ENCODE measurements around the gene MEGF6. TPM values are rescaled to one million over a fixed set of nuclear protein-coding genes. Genes with fewer than 3 reads are reported as not detected.

Gene MEGF6
- total and polyA plus RNA-seq, 2 donors (not counting 3 experiments of a cell fraction or from before 2014, with no cell fraction given), result 22.5 to 63.7 TPM

- H3K9me3 ChIP-seq (replicated peaks; ENCODE audit: control insufficient read depth, insufficient read depth, low read length), result no peaks in the 10 kb centered on the region
- H4K20me1 ChIP-seq (replicated peaks; ENCODE audit: control insufficient read depth, extremely low read depth, insufficient read depth, low read length), result no peaks in the 10 kb centered on the region
- no peaks in the 10 kb centered on the region for H3K79me2 ChIP-seq (ENCODE audit: control insufficient read depth, insufficient read depth, low read length)
- TF ChIP-seq POLR2A (IDR thresholded peaks at IDR 0.05; ENCODE audit: low read depth, low read length) (no peak), JUN (IDR thresholded peaks at IDR 0.05; ENCODE audit: borderline replicate concordance, insufficient read depth, insufficient read length, low read depth) (no peak), EZH2 (IDR thresholded peaks at IDR 0.05; ENCODE audit: borderline replicate concordance, low read depth, low read length, severe bottlenecking) (no peak), GATA2 (IDR thresholded peaks at IDR 0.05; ENCODE audit: insufficient read depth, insufficient read length, low read depth, low read length) (no peak), CTCF (IDR thresholded peaks at IDR 0.05; ENCODE audit: extremely low read depth in 1 of 2, insufficient read depth in 1 of 2, low read depth in 1 of 2, low read length in 2 of 2) (no peak), POLR2AphosphoS5 (IDR thresholded peaks at IDR 0.05; ENCODE audit: insufficient read depth, low read depth, low read length) (no peak), MAX (IDR thresholded peaks at IDR 0.05; ENCODE audit: insufficient read depth, insufficient read length) (no peak), FOS (IDR thresholded peaks at IDR 0.05; ENCODE audit: borderline replicate concordance, insufficient read depth, low read length) (no peak), MYC (IDR thresholded peaks at IDR 0.05; ENCODE audit: low read depth, low read length) (no peak)
- no peak for DNase-seq (ENCODE audit: low read depth, low spot score)
- BruUV-seq (replicated peaks), result no TSS peak
- ChIA-PET CTCF (no interaction called here), POLR2A (no interaction called here)
- H3K36me3 ChIP-seq (ENCODE audit: control insufficient read depth in 2 of 2, extremely low read depth in 1 of 2, insufficient read depth in 2 of 2, low read length in 2 of 2), result no peaks in the 10 kb centered on the region
- H3K27me3 ChIP-seq (ENCODE audit: control insufficient read depth in 2 of 2, insufficient read depth in 2 of 2, low read length in 2 of 2), result no peaks in the 10 kb centered on the region
- H3K9ac ChIP-seq (replicated peaks; ENCODE audit: extremely low read depth, insufficient read depth, low read length), result no peak overlapping the region
- dilution Hi-C loops (cut with MboI; ENCODE audit: extremely low pct_ligation_motif_present, low sequenced_read_pairs) (no loop called here), intact Hi-C loops (cut with micrococcal nuclease) (no loop called here)
- no peak overlapping the region for H3K27ac ChIP-seq (ENCODE audit: insufficient read depth, low read depth, low read length)
- no peak overlapping the region for H2AFZ ChIP-seq (ENCODE audit: low read depth, low read length)
- H3K4me3 ChIP-seq (replicated peaks in 1 of 3; ENCODE audit: insufficient read depth in 1 of 3, low read depth in 1 of 3, low read length in 3 of 3), result no peak overlapping the region
- FAIRE-seq, result no peak
- H3K4me1 ChIP-seq (ENCODE audit: control insufficient read depth, extremely low read depth, insufficient read depth, low read length), result no peaks in the 10 kb centered on the region
- no peaks in the 10 kb centered on the region for H3K9me1 ChIP-seq (replicated peaks; ENCODE audit: control insufficient read depth, extremely low read depth, insufficient read depth, low read length)
- no peak overlapping the region for H3K4me2 ChIP-seq (ENCODE audit: insufficient read depth, low read length)
Observed at GRCh38 chr1:3523980-3524379, 87.3 kb downstream of the MEGF6 start.

All from endothelial cell of umbilical vein (primary cell).